K562 (cell line): ENCODE results near the gene CLNK. TPM values are rescaled to one million over a fixed set of nuclear protein-coding genes. Genes with fewer than 3 reads are reported as not detected.
A peak's percentile ranks its signal among the peaks of the same experiment; 100 is the strongest.

Experiments used
- ATF1 ChIP-seq, 2 experiments: fragments of 450-650 bp in 1 of 2; IDR thresholded peaks; 2 replicates each; pipeline ENCODE4 v1.6.1; 2016; ENCODE audit warnings: missing compliant biosample characterization in 1 of 2, missing genetic modification characterization in 1 of 2
- ESRRA ChIP-seq: fragments of 450-650 bp; IDR thresholded peaks from 2 replicates; pipeline ENCODE4 v1.6.1; 2014; ENCODE audit warnings: low read depth, mild to moderate bottlenecking, moderate library complexity, borderline replicate concordance
- GTF2E2 ChIP-seq: fragments of 200-800 bp; sonication (Bioruptor generic); IDR thresholded peaks from 2 replicates; pipeline ENCODE4 v1.6.1; 2016; ENCODE audit warnings: missing genetic modification characterization, missing compliant biosample characterization
- IRF2 ChIP-seq: sonication (generic); formaldehyde crosslinking; IDR thresholded peaks from 2 replicates; pipeline ENCODE4 v1.8.1; 2022; ENCODE audit warnings: mild to moderate bottlenecking, missing genetic modification reagents
- NCOR1 ChIP-seq: fragments of 450-650 bp; IDR thresholded peaks from 2 replicates; pipeline ENCODE4 v1.6.1; 2016; ENCODE audit warnings: mild to moderate bottlenecking, moderate library complexity
- PBX2 ChIP-seq, 2 experiments: IDR thresholded peaks in 1 of 2; conservative IDR thresholded peaks in 1 of 2; 2 replicates each; pipeline ENCODE4 v1.6.1; 2016; ENCODE audit warnings: low read depth in 2 of 2, mild to moderate bottlenecking in 1 of 2, missing compliant biosample characterization in 1 of 2, missing genetic modification characterization in 1 of 2, moderate library complexity in 1 of 2
- PRMT5 ChIP-seq: sonication (generic); formaldehyde crosslinking; IDR thresholded peaks from 2 replicates; pipeline ENCODE4 v1.5.0; 2020; ENCODE audit warnings: missing genetic modification reagents
- RBM22 ChIP-seq: fragments of 200-400 bp; formaldehyde crosslinking; IDR thresholded peaks from 2 replicates; pipeline ENCODE4 v1.6.1; 2018; ENCODE audit warnings: low read length, low read depth; ENCODE audit not compliant: poor library complexity, severe bottlenecking
- SIN3A ChIP-seq, 2 experiments: fragments of 150-350 bp in 1 of 2; IDR thresholded peaks; 2 replicates each; pipeline ENCODE4 v1.6.1; 2011 to 2016; ENCODE audit warnings: borderline replicate concordance in 2 of 2, low read depth in 2 of 2, low read length in 2 of 2, mild to moderate bottlenecking in 2 of 2, moderate library complexity in 2 of 2; ENCODE audit not compliant: control insufficient read depth in 1 of 2
- SREBF2 ChIP-seq: sonication (generic); formaldehyde crosslinking; IDR thresholded peaks from 2 replicates; pipeline ENCODE4 v1.4.0; 2020; ENCODE audit warnings: mild to moderate bottlenecking, missing genetic modification reagents
- SRF ChIP-seq, 2 experiments: fragments of 250-450, 450-650 bp in 1 of 2; sonication (Bioruptor Pico) in 1 of 2; sonication (generic) in 1 of 2; formaldehyde crosslinking; IDR thresholded peaks; 2 replicates each; pipeline versions ENCODE4 v1.5.0 to v1.5.1; 2020 to 2022; ENCODE audit warnings: mild to moderate bottlenecking in 1 of 2, missing genetic modification reagents in 1 of 2
- STAT5A ChIP-seq: IDR thresholded peaks from 2 replicates; pipeline ENCODE4 v1.6.1; 2012; ENCODE audit warnings: low read length, inconsistent platforms, borderline replicate concordance
- ZNF318 ChIP-seq, 2 experiments: fragments of 450-650 bp; IDR thresholded peaks; 2 replicates each; pipeline ENCODE4 v1.6.1; 2016; ENCODE audit warnings: mild to moderate bottlenecking in 2 of 2, borderline replicate concordance in 1 of 2, low read depth in 1 of 2, moderate library complexity in 1 of 2
- ZNF354B ChIP-seq: fragments of 250-450 bp; sonication (Bioruptor Pico); IDR thresholded peaks from 2 replicates; pipeline ENCODE4 v1.4.0; 2020
- polyA plus RNA-seq, 8 experiments: library from polyadenylated mRNA; depleted of rRNA in 4 of 8; stranded (reverse) in 5 of 8; unstranded in 3 of 8; fragments of >200 nt; fragmentation: Nextera tagmentation in 2 of 8; fragmentation: Illumina TruSeq in 1 of 8; extraction: Ambion mirVana in 2 of 8; extraction: Trizol in 1 of 8; gene quantifications; 2 replicates each; pipeline versions ENCODE4 v1.2.1 to v1.2.3, GENCODE V29; 2011 to 2014; ENCODE audit warnings: inconsistent platforms in 1 of 8, missing spikeins in 1 of 8
- total RNA-seq, 7 experiments: library from RNA; depleted of rRNA in 6 of 7; stranded (reverse); fragments of >200 nt in 6 of 7; fragmentation: Illumina TruSeq in 2 of 7; extraction: Trizol in 2 of 7; gene quantifications; 2 replicates each; pipeline versions ENCODE4 v1.2.1 to v1.2.3, GENCODE V29; 2011 to 2021; ENCODE audit warnings: low replicate concordance in 1 of 7
- TF ChIP-seq, protein P1 (sequence below): sonication (generic); formaldehyde crosslinking; IDR thresholded peaks from 2 replicates; pipeline ENCODE4 v1.5.0; 2020; ENCODE audit warnings: missing genetic modification reagents
- TF ChIP-seq, protein P2 (sequence below): fragments of 250-450 bp; sonication (Bioruptor Pico); IDR thresholded peaks from 2 replicates; pipeline ENCODE4 v1.8.0; 2021; ENCODE audit warnings: moderate library complexity, mild to moderate bottlenecking, inconsistent platforms

Gene CLNK
- total and polyA plus RNA-seq, 9 of the 15 experiments (the other 6 are each of a cell fraction or from before 2014, with no cell fraction given), result not detected

DNA sequence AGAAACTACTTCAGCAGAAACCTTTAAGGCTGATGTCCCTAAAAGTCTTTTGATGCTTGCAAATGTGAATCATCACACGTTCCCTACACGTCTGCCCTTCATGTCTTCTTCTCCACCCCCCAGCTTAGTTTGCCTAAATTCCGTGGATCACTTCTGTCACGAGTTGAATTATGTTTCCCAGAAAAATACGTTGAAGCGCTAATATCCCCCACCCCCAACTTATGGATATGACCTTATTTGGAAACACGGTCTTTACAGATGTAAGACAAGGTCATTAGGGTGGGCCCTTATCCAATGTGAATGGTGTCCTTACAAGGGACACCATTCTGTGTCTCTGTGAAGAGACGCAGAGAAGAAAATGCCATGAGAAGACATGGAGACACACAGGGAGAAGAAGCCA lies 225.3 kb downstream of the CLNK start (continued):
- TF ChIP-seq GTF2E2 (tag), result no peak
- TF ChIP-seq, protein P1, sequence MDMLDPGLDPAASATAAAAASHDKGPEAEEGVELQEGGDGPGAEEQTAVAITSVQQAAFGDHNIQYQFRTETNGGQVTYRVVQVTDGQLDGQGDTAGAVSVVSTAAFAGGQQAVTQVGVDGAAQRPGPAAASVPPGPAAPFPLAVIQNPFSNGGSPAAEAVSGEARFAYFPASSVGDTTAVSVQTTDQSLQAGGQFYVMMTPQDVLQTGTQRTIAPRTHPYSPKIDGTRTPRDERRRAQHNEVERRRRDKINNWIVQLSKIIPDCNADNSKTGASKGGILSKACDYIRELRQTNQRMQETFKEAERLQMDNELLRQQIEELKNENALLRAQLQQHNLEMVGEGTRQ, result no peak
- TF ChIP-seq ESRRA, result peak; percentile 83
- TF ChIP-seq ATF1 (CRISPR knock-in tag; IDR thresholded peaks at IDR 0.05), result no peak
- TF ChIP-seq ATF1 (tag; IDR thresholded peaks at IDR 0.05), result peak; percentile 46; the same call in 1 of the 2 replicates
- TF ChIP-seq SRF (CRISPR knock-in tag; IDR thresholded peaks at IDR 0.05), result peak; percentile 80 to 95
- no peak for TF ChIP-seq SREBF2 (CRISPR knock-in tag)
- TF ChIP-seq ZNF354B (CRISPR knock-in tag), result no peak
- peak; percentile 74 for TF ChIP-seq STAT5A
- TF ChIP-seq, protein P2, sequence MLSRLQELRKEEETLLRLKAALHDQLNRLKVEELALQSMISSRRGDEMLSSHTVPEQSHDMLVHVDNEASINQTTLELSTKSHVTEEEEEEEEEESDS (CRISPR knock-in tag), result no peak
- TF ChIP-seq PBX2 (CRISPR knock-in tag; IDR thresholded peaks at IDR 0.05; ENCODE audit: low read depth), result no peak
- peak; percentile 90 for TF ChIP-seq PBX2 (tag; conservative IDR thresholded peaks at IDR 0.05; ENCODE audit: low read depth)
- 0 out of 4 replicates have a peak, but pooled peaks of 1 of the 2 experiments have one; percentile 36 for TF ChIP-seq ZNF318 (IDR thresholded peaks at IDR 0.05; ENCODE audit: borderline replicate concordance in 1 of 2, low read depth in 1 of 2)
- no peak for TF ChIP-seq SIN3A (IDR thresholded peaks at IDR 0.05; ENCODE audit: borderline replicate concordance in 2 of 2, control insufficient read depth in 1 of 2, low read depth in 2 of 2, low read length in 2 of 2)
- no peak for TF ChIP-seq PRMT5 (CRISPR knock-in tag)
- TF ChIP-seq RBM22, result no peak
- TF ChIP-seq IRF2, result no peak
- TF ChIP-seq NCOR1, result no peak
